OCI-LY1 (cell line): Measurements from ENCODE around the gene PFKL.
A peak's percentile ranks its signal among the peaks of the same experiment; 100 is the strongest.

Source experiments
- H2AFZ ChIP-seq: fragments of 200-600 bp; sonication (generic), shearing (Covaris generic); 2 replicates; pipeline ENCODE4 v1.6.0; 2014; ENCODE audit warnings: antibody characterized with exemption, mild to moderate bottlenecking, low read length
- H3F3A ChIP-seq: fragments of 200-600 bp; sonication (generic), shearing (Covaris generic); 2 replicates; pipeline ENCODE4 v1.6.0; 2014; ENCODE audit warnings: mild to moderate bottlenecking, antibody characterized with exemption, low read length, moderate library complexity; ENCODE audit not compliant: insufficient read depth
- H3K27ac ChIP-seq: fragments of 200-600 bp; sonication (generic); 2 replicates; pipeline ENCODE4 v1.5.1; 2014; ENCODE audit warnings: low read length, mixed run types, mild to moderate bottlenecking, low read depth; ENCODE audit not compliant: poor library complexity, severe bottlenecking
- H3K27me3 ChIP-seq: fragments of 200-600 bp; sonication (generic); 2 replicates; pipeline ENCODE4 v1.6.0; 2014; ENCODE audit warnings: antibody characterized with exemption, mild to moderate bottlenecking, low read length, moderate library complexity; ENCODE audit not compliant: insufficient read depth
- H3K36me3 ChIP-seq: fragments of 200-600 bp; sonication (generic); 2 replicates; pipeline ENCODE4 v1.6.1; 2014; ENCODE audit warnings: mild to moderate bottlenecking, antibody characterized with exemption, low read length, moderate library complexity, mixed read lengths; ENCODE audit not compliant: insufficient read depth
- H3K4me1 ChIP-seq: fragments of 200-600 bp; sonication (generic); 2 replicates; pipeline ENCODE4 v1.5.1; 2014; ENCODE audit warnings: mild to moderate bottlenecking, low read length, moderate library complexity; ENCODE audit not compliant: insufficient read depth, severe bottlenecking
- H3K4me2 ChIP-seq: fragments of 200-600 bp; sonication (generic), shearing (Covaris generic); 2 replicates; pipeline ENCODE4 v1.6.1; 2014; ENCODE audit warnings: low read length
- H3K4me3 ChIP-seq: fragments of 200-600 bp; sonication (generic); 2 replicates; pipeline ENCODE4 v1.5.1; 2014; ENCODE audit warnings: low read length, low read depth, mild to moderate bottlenecking, mixed read lengths; ENCODE audit not compliant: poor library complexity, severe bottlenecking
- H3K79me2 ChIP-seq: fragments of 200-600 bp; shearing (Covaris generic); 2 replicates; pipeline ENCODE4 v1.6.1; 2016; ENCODE audit warnings: mixed run types, low read length, mixed read lengths; ENCODE audit not compliant: insufficient read depth
- H3K9ac ChIP-seq: fragments of 200-600 bp; sonication (generic), shearing (Covaris generic); 2 replicates; pipeline ENCODE4 v1.6.1; 2014; ENCODE audit warnings: mild to moderate bottlenecking, low read length, mixed read lengths
- H3K9me2 ChIP-seq: fragments of 200-600 bp; sonication (generic), shearing (Covaris generic); 2 replicates; pipeline ENCODE4 v1.6.1; 2014; ENCODE audit warnings: low read depth, mild to moderate bottlenecking, low read length, mixed read lengths
- H3K9me3 ChIP-seq: fragments of 200-600 bp; shearing (Covaris generic); 2 replicates; pipeline ENCODE4 v1.6.1; 2014; ENCODE audit warnings: low read length, mixed read lengths
- H4K20me1 ChIP-seq: fragments of 200-600 bp; sonication (generic), shearing (Covaris generic); 2 replicates; pipeline ENCODE4 v1.6.0; 2016; ENCODE audit warnings: mild to moderate bottlenecking, low read length; ENCODE audit not compliant: insufficient read depth
- EZH2 ChIP-seq: fragments of 200-600 bp; sonication (generic), shearing (Covaris generic); IDR thresholded peaks from 2 replicates; pipeline ENCODE4 v1.8.0; 2017; ENCODE audit warnings: borderline replicate concordance, mixed run types, mild to moderate bottlenecking, antibody characterized with exemption, low read length, moderate library complexity, mixed read lengths
- TF ChIP-seq, protein P1 (sequence below): fragments of 200-600 bp; sonication (generic), shearing (Covaris generic); IDR thresholded peaks from 2 replicates; pipeline ENCODE4 v1.5.1; 2017; ENCODE audit warnings: mild to moderate bottlenecking, antibody characterized with exemption, low read length, moderate library complexity, mixed read lengths

The PFKL gene

DNA sequence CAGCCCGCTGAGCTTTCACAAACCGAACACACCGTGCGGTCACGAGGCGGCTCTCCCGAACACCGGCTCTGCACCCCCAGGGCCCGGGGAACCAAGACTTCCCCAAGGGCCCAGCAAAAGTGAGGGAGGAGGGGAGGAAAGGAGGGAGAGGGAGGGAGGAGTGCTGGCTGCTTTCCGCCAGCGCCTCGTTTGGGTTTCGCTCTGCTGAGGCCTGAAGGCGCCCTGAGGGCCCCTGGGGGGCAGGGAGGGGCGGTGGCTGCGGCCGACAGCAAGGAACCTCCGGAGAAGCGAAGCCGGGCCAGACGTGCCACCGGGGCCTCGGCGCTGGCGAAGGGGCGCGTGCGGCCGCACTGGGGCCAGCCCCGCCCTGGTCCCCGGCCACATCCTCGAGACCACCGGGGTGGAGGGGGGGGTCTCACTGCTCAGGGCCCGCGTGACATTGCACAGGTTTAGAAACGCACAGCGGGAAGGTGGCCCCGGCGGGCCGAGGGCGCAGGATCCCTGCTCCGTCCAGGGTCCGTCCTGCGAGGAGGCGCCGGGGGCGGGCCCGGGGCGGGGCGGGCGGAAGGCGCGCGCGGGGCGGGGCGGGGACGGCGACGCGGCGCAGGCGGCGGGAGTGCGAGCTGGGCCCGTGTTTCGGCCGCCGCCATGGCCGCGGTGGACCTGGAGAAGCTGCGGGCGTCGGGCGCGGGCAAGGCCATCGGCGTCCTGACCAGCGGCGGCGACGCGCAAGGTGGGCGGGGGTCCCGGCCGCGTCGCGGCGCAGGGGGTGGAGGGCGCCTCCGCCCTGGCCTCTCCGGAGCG is at the start of gene PFKL:
TSS of gene PFKL (plus strand) at position 596 of the 804 bp plus-strand sequence. CDS start at position 649, 53 bp downstream.
- peaks cover 45% of the 10 kb centered on the region for H3K4me1 ChIP-seq
- H4K20me1 ChIP-seq: no peaks in the 10 kb centered on the region
- H2AFZ ChIP-seq: no peak within 1 kb of the TSS
- H3K9me3 ChIP-seq: no peaks in the 10 kb centered on the region
- H3K9ac ChIP-seq: peak within 1 kb of the TSS; percentile 74
- peak within 1 kb of the TSS; percentile 73 for H3K4me3 ChIP-seq
- peak within 1 kb of the TSS; percentile 89 for H3K4me2 ChIP-seq
- H3K27me3 ChIP-seq: 0 out of 2 replicates have a peak, but pooled peaks cover 11% of the 10 kb centered on the region
- no peaks in the 10 kb centered on the region for H3K36me3 ChIP-seq
- no peaks in the 10 kb centered on the region for H3F3A ChIP-seq
- H3K79me2 ChIP-seq: no peaks in the 10 kb centered on the region
- no peaks in the 10 kb centered on the region for H3K9me2 ChIP-seq
- H3K27ac ChIP-seq: peak within 1 kb of the TSS; percentile 60
- no peak for TF ChIP-seq EZH2
- TF ChIP-seq, protein P1, sequence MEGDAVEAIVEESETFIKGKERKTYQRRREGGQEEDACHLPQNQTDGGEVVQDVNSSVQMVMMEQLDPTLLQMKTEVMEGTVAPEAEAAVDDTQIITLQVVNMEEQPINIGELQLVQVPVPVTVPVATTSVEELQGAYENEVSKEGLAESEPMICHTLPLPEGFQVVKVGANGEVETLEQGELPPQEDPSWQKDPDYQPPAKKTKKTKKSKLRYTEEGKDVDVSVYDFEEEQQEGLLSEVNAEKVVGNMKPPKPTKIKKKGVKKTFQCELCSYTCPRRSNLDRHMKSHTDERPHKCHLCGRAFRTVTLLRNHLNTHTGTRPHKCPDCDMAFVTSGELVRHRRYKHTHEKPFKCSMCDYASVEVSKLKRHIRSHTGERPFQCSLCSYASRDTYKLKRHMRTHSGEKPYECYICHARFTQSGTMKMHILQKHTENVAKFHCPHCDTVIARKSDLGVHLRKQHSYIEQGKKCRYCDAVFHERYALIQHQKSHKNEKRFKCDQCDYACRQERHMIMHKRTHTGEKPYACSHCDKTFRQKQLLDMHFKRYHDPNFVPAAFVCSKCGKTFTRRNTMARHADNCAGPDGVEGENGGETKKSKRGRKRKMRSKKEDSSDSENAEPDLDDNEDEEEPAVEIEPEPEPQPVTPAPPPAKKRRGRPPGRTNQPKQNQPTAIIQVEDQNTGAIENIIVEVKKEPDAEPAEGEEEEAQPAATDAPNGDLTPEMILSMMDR: no peak

DNA sequence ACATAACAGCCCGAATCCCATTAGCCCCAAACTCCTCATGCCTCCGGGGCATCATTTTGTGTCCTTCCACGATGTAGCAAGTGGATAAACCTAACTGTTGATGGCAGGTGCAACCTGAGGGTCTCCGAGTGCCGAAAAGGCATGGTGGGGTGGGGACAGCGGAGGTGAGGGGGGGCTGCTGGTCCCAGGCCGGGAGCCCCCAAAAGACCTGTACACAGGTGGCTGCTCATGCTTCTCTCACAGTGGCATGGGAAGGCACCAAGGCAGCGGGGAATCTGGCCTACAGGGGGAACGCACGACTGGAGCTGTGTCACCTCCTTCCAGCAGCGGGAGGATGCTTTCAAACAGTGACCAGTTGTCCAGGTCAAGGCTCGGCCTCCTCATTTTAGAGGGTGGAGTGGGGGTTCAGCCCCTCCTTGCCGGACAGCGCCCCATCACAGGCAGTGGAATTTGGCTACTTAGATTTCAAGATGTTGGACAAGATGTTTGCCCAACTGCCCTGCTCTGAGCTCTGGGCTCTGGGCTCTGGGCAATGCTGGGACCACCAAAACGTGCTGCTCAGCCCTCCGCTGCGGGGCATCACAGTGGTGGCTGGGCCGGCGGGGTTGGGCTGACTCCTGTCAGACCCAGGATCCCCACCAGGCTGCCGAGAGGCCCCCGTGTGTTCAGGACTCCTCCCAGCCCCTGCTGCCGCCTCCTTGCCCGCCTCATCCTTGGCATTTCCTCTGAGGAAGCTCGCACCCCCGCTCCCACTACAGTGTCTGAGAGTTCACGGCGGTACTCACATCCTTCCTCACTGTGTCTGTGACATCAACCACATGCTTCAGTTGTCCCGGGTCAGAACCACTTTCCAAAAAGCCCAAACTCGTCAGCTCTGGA is 45.8 kb upstream of the PFKL start:
- no peak overlapping the region for H3K9ac ChIP-seq
- H3K4me2 ChIP-seq: no peak overlapping the region
- H3F3A ChIP-seq: no peaks in the 10 kb centered on the region
- no peaks in the 10 kb centered on the region for H4K20me1 ChIP-seq
- H3K27me3 ChIP-seq: peaks cover 10% of the 10 kb centered on the region
- H3K4me3 ChIP-seq: no peak overlapping the region
- no peaks in the 10 kb centered on the region for H3K9me2 ChIP-seq
- H3K36me3 ChIP-seq: no peaks in the 10 kb centered on the region
- no peak overlapping the region for H2AFZ ChIP-seq
- TF ChIP-seq EZH2: no peak
- TF ChIP-seq, protein P1: no peak
- no peaks in the 10 kb centered on the region for H3K9me3 ChIP-seq
- no peak overlapping the region for H3K27ac ChIP-seq
- H3K79me2 ChIP-seq: no peaks in the 10 kb centered on the region
- H3K4me1 ChIP-seq: no peaks in the 10 kb centered on the region

DNA sequence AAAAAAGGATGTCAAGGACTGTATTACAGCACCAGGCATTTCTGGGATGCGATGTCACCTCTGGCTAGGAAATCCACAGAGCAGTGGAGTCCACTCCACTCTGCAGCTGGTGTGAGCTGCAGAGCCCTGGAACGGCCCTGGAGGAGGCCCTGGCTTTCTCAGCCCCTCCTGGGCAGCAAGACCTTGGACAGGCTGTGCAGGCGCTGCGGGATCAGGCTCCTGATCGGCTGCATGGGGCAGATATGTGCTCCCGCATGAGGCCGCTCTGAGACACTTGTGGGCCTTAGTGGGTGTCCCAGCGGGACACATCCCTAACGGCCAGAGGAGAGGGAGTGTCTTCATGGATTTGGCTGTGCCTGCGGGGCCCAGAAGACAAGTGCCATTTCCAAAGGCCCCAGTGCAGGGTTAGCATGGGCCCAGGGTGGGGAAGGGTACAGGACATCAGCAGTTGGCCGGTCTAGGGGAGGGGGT is 44.3 kb upstream of the PFKL start:
- Histone ChIP-seq H3F3A (no peaks in the 10 kb centered on the region), H3K9me2 (no peaks in the 10 kb centered on the region), H3K27me3 (peaks cover 17% of the 10 kb centered on the region), H3K27ac (no peak overlapping the region), H3K4me3 (no peak overlapping the region), H3K4me2 (no peak overlapping the region), H3K9ac (no peak overlapping the region), H3K79me2 (no peaks in the 10 kb centered on the region), H3K9me3 (no peaks in the 10 kb centered on the region), H3K4me1 (no peaks in the 10 kb centered on the region), H3K36me3 (no peaks in the 10 kb centered on the region), H2AFZ (no peak overlapping the region), H4K20me1 (no peaks in the 10 kb centered on the region)
- TF ChIP-seq, protein P1: no peak
- no peak for TF ChIP-seq EZH2
